ENCODE data around the gene SLC37A2.

- TF ChIP-seq CTCF (IDR thresholded peaks at IDR 0.05; ENCODE audit: insufficient read depth, low read depth, low read length) (no peak), EZH2 (IDR thresholded peaks at IDR 0.05; ENCODE audit: insufficient read depth, low read length) (no peak)
These were observed 75.9 kb downstream of the SLC37A2 start for GRCh38 chr11:125138966-125139365.
